ENCODE data around the gene YWHAE. TPM values are rescaled to one million over a fixed set of nuclear protein-coding genes. Genes with fewer than 3 reads are reported as not detected.
"Not testable (repeated sequence)": the region's sequence is repeated elsewhere in the genome, so short reads cannot be mapped to it uniquely, and the experiment has no call there.

YWHAE gene
- total and polyA plus RNA-seq, 7 donors, result 641 to 927 (median 820) TPM

DNA sequence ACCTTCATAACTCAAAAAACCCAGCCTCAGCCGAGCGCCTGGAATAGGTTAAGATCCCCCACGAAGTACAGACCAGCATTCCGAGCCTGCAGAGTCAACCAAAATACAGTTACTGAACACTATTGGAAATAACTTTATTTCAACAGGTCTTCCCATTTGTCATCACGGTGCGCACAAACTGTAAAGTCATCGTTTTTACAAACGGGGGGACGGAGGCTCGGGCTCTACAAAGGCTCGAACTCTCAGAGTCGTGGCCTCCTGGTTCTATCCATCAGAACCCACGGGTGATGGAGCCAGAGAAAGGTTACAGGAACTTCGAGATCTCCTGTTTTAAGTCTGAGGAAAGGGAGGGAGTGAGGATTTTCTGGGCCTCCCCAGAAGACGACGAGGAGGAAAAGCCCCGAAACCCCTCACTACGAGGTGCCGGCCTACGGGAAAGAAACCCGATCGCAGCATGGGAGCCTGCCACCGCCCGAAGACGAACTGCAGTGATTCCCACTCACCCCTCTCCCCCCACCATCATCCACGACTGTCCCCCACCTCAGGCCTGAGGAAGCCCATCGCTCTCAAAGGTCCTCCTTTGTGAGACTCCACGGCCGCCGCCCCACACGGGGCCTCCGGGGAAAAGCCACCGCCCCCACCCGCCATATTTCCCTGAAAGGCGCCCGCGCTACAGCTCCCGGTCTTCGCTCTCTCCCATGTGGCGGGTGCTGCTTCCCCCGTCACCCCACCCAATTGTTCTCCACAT is 917 bp downstream of the YWHAE start:
- Histone ChIP-seq H3K27ac (peak overlapping the region; percentile 93), H3K9me3 (no peaks in the 10 kb centered on the region), H3K4me1 (peaks cover 32% of the 10 kb centered on the region), H3K27me3 (ENCODE audit: insufficient read depth in 3 of 3, low read length in 2 of 3) (no peaks in the 10 kb centered on the region), H3K36me3 (ENCODE audit: insufficient read depth in 1 of 2, low read depth in 1 of 2) (peaks cover 0 to 3% of the 10 kb centered on the region in 2 donors), H3K4me3 (peak overlapping the region; percentile 88)
- WGBS, 3 donors, result 0 to 1% (median 1%) methylated on average over 39 to 41 of the region's 41 CpGs
- DNase-seq (peak in 1 of 2 donors; percentile 72), ATAC-seq (peak in 2 of 4 donors; percentile 29 to 53)
- no peak for TF ChIP-seq CTCF (IDR thresholded peaks at IDR 0.05)
- intact Hi-C loops (cut with DNase I), result loop anchor here (5.0 to 10.0 kb wide), 2 partner anchors 37 to 56 kb away; partner anchors contain the start of gene CRK (in 1 of the 2)

GRCh38 chr17:1398028-1398427 is 2.0 kb downstream of the YWHAE start:
- H3K36me3 ChIP-seq (ENCODE audit: insufficient read depth in 1 of 2, low read depth in 1 of 2), result peaks cover 0 to 3% of the 10 kb centered on the region in 2 donors
- no peaks in the 10 kb centered on the region for H3K27me3 ChIP-seq (ENCODE audit: insufficient read depth in 3 of 3, low read length in 2 of 3)
- peak overlapping the region; percentile 88 for H3K4me3 ChIP-seq
- peak overlapping the region; percentile 93 for H3K27ac ChIP-seq
- 25 to 33% (median 29%) methylated on average over 2 of the region's 2 CpGs for WGBS, 3 donors
- no peaks in the 10 kb centered on the region for H3K9me3 ChIP-seq
- intact Hi-C loops (cut with DNase I), result loop anchor here (5.0 to 10.0 kb wide), 2 partner anchors 36 to 57 kb away; partner anchors contain the start of gene CRK (in 1 of the 2)
- ATAC-seq (no peak), DNase-seq (no peak)
- TF ChIP-seq CTCF (IDR thresholded peaks at IDR 0.05), result no peak
- H3K4me1 ChIP-seq, result peaks cover 43% of the 10 kb centered on the region

DNA sequence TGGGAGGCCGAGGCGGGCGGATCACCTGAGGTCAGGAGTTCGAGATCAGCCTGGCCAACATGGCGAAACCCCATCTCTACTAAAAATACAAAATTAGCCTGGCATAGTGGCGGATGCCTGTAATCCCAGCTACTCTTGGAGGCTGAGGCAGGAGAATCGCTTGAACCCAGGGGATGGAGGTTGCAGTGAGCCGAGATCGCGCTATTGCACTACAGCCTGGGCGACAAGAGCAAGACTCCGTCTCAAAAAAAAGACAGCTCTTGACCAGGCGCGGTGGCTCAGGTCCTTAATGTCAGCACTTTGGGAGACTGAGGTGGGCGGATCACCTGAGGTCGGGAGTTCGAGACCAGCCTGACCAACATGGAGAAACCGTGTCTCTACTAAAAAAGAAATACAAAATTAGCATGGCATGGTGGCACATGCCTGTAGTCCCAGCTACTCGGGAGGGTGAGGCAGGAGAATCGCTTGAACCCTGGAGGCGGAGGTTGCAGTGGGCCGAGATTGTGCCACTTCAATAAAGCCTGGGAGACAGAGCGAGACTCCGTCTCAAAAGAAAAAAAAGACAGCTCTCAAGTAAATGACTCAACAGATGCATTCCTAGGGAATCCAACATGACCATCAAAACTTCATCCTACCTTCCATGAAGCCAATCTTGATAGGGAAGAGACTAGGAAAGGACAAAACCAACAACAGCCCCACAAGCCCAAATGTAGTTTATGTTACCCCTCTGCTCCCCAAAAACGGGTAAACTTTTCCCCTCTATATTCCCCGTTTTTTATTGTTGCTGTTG is 4.0 kb downstream of the YWHAE start:
- peak in 1 of 2 donors; percentile 41 for DNase-seq
- intact Hi-C loops (cut with DNase I), result loop anchor here (5.0 to 10.0 kb wide), 2 partner anchors 34 to 59 kb away; partner anchors contain the start of gene CRK (in 1 of the 2)
- Histone ChIP-seq H3K4me1 (peaks cover 61% of the 10 kb centered on the region), H3K27ac (peak overlapping the region; percentile 93)
- not testable (repeated sequence) for H3K27me3 ChIP-seq (ENCODE audit: insufficient read depth in 3 of 3, low read length in 2 of 3); H3K36me3 ChIP-seq (ENCODE audit: insufficient read depth in 1 of 2, low read depth in 1 of 2); ATAC-seq; H3K4me3 ChIP-seq; H3K9me3 ChIP-seq
- whole genome bisulfite sequencing, 3 donors, result 79 to 88% (median 80%) methylated on average over 26 of the region's 26 CpGs

GRCh38 chr17:1391577-1391976 is 8.4 kb downstream of the YWHAE start:
- intact Hi-C loops (cut with DNase I), result loop anchor here in 1 of 2 donors (10.0 kb wide), 1 partner anchor 63 kb away; the partner anchor contains the start of gene CRK
- peaks cover 76% of the 10 kb centered on the region for H3K4me1 ChIP-seq

More at GRCh38 chr17:1391577-1391976, 8.4 kb downstream of the YWHAE start:
- peak overlapping the region; percentile 50 for H3K4me3 ChIP-seq
- TF ChIP-seq CTCF (IDR thresholded peaks at IDR 0.05), result no peak
- no peak for ATAC-seq
- WGBS, 3 donors, result 75 to 82% (median 76%) methylated on average over 9 of the region's 9 CpGs
- peaks cover 0 to 3% of the 10 kb centered on the region in 2 donors for H3K36me3 ChIP-seq (ENCODE audit: insufficient read depth in 1 of 2, low read depth in 1 of 2)
- peak overlapping the region; percentile 95 for H3K27ac ChIP-seq
- no peaks in the 10 kb centered on the region for H3K9me3 ChIP-seq
- peak in 1 of 2 donors; percentile 29 for DNase-seq
- no peaks in the 10 kb centered on the region for H3K27me3 ChIP-seq (ENCODE audit: insufficient read depth in 3 of 3, low read length in 2 of 3)

Data from psoas muscle (tissue), 8 donors.